OCI-LY3 (cell line): ENCODE measurements around the gene CA10.

Experiments used
- H2AFZ ChIP-seq: fragments of 200-600, 300-600 bp; shearing (Covaris generic); 2 replicates; pipeline ENCODE4 v1.6.0; 2014; ENCODE audit warnings: antibody characterized with exemption, low read depth, low read length
- H3K27ac ChIP-seq: fragments of 200-600, 300-600 bp; sonication (generic); 2 replicates; pipeline ENCODE4 v1.5.1; 2014; ENCODE audit warnings: mild to moderate bottlenecking, low read length, moderate library complexity, mixed read lengths
- H3K27me3 ChIP-seq: fragments of 200-600, 300-600 bp; sonication (generic); 2 replicates; pipeline ENCODE4 v1.6.1; 2014; ENCODE audit warnings: low read depth, low read length, mixed read lengths
- H3K36me3 ChIP-seq: fragments of 200-600, 300-600 bp; sonication (generic); replicated peaks from 2 replicates; pipeline ENCODE3; 2014; ENCODE audit warnings: low read depth, low read length, mixed read lengths
- H3K4me1 ChIP-seq: fragments of 300-600, 200-600 bp; sonication (generic); 2 replicates; pipeline ENCODE4 v1.6.1; 2014; ENCODE audit warnings: low read length, mixed read lengths
- H3K4me2 ChIP-seq: fragments of 200-600, 300-600 bp; sonication (generic); 2 replicates; pipeline ENCODE4 v1.6.1; 2014; ENCODE audit warnings: low read length, mixed read lengths
- H3K4me3 ChIP-seq: fragments of 300-600, 200-600 bp; sonication (generic); 2 replicates; pipeline ENCODE4 v1.5.1; 2014; ENCODE audit warnings: antibody characterized with exemption, mild to moderate bottlenecking, low read length, moderate library complexity
- H3K79me2 ChIP-seq: fragments of 300-600, 200-600 bp; shearing (Covaris generic); 2 replicates; pipeline ENCODE4 v1.6.1; 2014; ENCODE audit warnings: mild to moderate bottlenecking, low read length, mixed read lengths
- H3K9ac ChIP-seq: fragments of 300-600, 200-600 bp; shearing (Covaris generic); 2 replicates; pipeline ENCODE4 v1.6.0; 2014; ENCODE audit warnings: mild to moderate bottlenecking, low read length, moderate library complexity
- H3K9me3 ChIP-seq: fragments of 200-600, 300-600 bp; shearing (Covaris generic); 2 replicates; pipeline ENCODE4 v1.6.1; 2014; ENCODE audit warnings: low read length, mixed read lengths; ENCODE audit not compliant: insufficient read depth
- H4K20me1 ChIP-seq: fragments of 200-600, 300-600 bp; sonication (generic); 2 replicates; pipeline ENCODE4 v1.6.1; 2016; ENCODE audit warnings: low read length, mixed read lengths; ENCODE audit not compliant: insufficient read depth
- EZH2phosphoT487 ChIP-seq: fragments of 200-600 bp; shearing (Covaris generic); IDR thresholded peaks from 2 replicates; pipeline ENCODE4 v1.6.1; 2018; ENCODE audit warnings: antibody characterized with exemption, mixed run types, low read depth
- TF ChIP-seq, protein P1 (sequence below): fragments of 200-600, 300-600 bp; sonication (generic); IDR thresholded peaks from 2 replicates; pipeline ENCODE4 v1.5.1; 2014; ENCODE audit warnings: antibody characterized with exemption, low read length, low read depth

Gene CA10

DNA sequence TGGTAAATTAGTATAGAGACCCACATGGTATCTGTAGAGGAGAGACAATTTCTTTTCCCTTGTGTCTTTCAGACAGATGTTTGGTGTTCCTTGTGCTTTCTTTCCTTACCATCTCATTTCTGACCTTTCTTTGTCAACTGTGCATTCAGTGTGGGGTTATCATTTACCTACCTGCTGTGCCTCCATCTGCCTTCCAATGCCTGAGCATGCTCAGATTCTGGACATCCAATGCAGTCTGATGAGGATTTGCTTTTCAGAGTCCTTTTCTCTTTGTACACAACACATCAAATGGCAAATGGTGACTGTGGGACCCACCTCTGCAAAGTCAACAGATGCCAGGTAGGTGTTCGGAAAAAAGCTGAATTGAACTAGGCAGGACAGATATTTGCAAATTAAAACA lies 364.8 kb downstream of the CA10 start:
- Histone ChIP-seq H3K27ac (no peak overlapping the region), H3K9me3 (no peaks in the 10 kb centered on the region), H3K9ac (no peak overlapping the region), H3K4me2 (no peak overlapping the region), H3K36me3 (no peaks in the 10 kb centered on the region), H2AFZ (no peak overlapping the region), H4K20me1 (no peaks in the 10 kb centered on the region), H3K4me3 (no peak overlapping the region), H3K27me3 (0 out of 2 replicates have a peak, but pooled peaks cover 5% of the 10 kb centered on the region), H3K4me1 (no peaks in the 10 kb centered on the region), H3K79me2 (no peaks in the 10 kb centered on the region)
- TF ChIP-seq EZH2phosphoT487 = no peak
- TF ChIP-seq, protein P1, sequence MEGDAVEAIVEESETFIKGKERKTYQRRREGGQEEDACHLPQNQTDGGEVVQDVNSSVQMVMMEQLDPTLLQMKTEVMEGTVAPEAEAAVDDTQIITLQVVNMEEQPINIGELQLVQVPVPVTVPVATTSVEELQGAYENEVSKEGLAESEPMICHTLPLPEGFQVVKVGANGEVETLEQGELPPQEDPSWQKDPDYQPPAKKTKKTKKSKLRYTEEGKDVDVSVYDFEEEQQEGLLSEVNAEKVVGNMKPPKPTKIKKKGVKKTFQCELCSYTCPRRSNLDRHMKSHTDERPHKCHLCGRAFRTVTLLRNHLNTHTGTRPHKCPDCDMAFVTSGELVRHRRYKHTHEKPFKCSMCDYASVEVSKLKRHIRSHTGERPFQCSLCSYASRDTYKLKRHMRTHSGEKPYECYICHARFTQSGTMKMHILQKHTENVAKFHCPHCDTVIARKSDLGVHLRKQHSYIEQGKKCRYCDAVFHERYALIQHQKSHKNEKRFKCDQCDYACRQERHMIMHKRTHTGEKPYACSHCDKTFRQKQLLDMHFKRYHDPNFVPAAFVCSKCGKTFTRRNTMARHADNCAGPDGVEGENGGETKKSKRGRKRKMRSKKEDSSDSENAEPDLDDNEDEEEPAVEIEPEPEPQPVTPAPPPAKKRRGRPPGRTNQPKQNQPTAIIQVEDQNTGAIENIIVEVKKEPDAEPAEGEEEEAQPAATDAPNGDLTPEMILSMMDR = no peak

GRCh38 chr17:51778842-51779241 lies 379.7 kb downstream of the CA10 start:
- Histone ChIP-seq H3K9ac (no peak overlapping the region), H3K4me1 (no peaks in the 10 kb centered on the region), H3K27ac (no peak overlapping the region), H3K36me3 (no peaks in the 10 kb centered on the region), H2AFZ (no peak overlapping the region), H3K4me3 (no peak overlapping the region), H3K27me3 (no peaks in the 10 kb centered on the region; the same call in 1 of the 2 replicates), H3K9me3 (no peaks in the 10 kb centered on the region), H4K20me1 (no peaks in the 10 kb centered on the region), H3K79me2 (no peaks in the 10 kb centered on the region), H3K4me2 (no peak overlapping the region)
- TF ChIP-seq, protein P1 = no peak
- TF ChIP-seq EZH2phosphoT487 = no peak

DNA sequence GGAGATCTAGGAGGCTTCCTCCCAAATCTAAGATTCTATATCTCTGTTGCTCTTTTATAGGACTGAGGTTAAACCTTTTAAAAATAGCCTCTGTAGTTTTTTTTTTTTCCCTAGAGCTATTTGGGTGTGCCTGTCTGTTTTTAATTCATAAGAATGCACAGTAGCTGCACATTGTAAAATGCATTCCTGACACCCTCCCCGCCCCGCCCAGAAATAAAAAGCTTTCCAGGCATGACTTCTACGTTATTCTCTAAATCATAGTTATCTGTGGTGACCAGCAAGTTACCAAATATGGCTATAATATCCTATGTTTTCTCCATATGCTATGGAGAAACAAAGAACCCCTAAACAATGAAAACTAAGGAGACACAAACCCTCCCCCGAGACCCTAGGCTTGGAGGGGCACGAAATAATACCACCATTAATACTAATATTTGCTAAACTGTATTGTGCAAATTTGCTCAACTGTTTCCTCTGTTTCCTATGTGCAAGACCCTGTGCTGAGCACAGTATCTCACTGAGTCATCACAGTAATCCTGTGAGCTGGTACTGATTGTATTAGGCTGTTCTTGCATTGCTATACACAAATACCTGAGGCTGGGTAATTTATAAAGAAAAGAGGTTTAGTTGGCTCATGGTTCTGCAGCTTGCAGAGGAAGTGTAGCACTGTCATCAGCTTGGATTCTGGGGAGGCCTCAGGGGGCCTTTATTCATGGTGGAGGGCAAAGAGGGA lies 388.3 kb downstream of the CA10 start:
- Histone ChIP-seq H3K79me2 (no peaks in the 10 kb centered on the region), H3K4me2 (no peak overlapping the region), H3K4me3 (no peak overlapping the region), H3K9me3 (no peaks in the 10 kb centered on the region), H3K27ac (no peak overlapping the region), H3K27me3 (peaks cover 3% of the 10 kb centered on the region; the same call in 1 of the 2 replicates), H3K36me3 (no peaks in the 10 kb centered on the region), H4K20me1 (no peaks in the 10 kb centered on the region), H3K9ac (no peak overlapping the region), H2AFZ (no peak overlapping the region), H3K4me1 (no peaks in the 10 kb centered on the region)
- TF ChIP-seq, protein P1 = no peak
- TF ChIP-seq EZH2phosphoT487 = no peak

DNA sequence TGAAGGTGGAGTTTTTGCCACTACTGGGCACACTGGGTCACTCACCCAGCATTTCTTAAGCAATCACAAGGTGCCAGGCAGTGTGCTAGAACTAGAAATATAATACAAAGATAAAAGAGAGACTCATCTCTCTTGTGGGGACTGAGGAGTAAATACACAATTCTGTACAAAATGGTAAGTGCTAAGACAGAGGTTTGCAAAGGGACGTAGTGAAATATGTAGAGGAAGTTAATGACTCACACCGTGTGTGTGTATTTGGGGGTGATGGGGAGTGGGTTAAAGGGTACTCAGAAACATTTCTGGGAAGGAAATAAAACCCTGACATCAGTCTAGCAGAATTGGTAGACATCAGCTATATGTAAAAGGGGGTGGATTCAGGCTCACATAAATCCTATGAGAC lies 389.3 kb downstream of the CA10 start:
- H3K4me3 ChIP-seq = no peak overlapping the region
- H3K9me3 ChIP-seq = no peaks in the 10 kb centered on the region
- H3K79me2 ChIP-seq = no peaks in the 10 kb centered on the region
- no peaks in the 10 kb centered on the region for H3K36me3 ChIP-seq
- TF ChIP-seq, protein P1 = no peak
- no peak for TF ChIP-seq EZH2phosphoT487
- H3K27ac ChIP-seq = no peak overlapping the region
- H3K4me2 ChIP-seq = no peak overlapping the region
- H2AFZ ChIP-seq = no peak overlapping the region
- no peak overlapping the region for H3K9ac ChIP-seq
- no peaks in the 10 kb centered on the region for H4K20me1 ChIP-seq
- peaks cover 3% of the 10 kb centered on the region; the same call in 1 of the 2 replicates for H3K27me3 ChIP-seq
- H3K4me1 ChIP-seq = no peaks in the 10 kb centered on the region
